Smooth muscle cell (in vitro differentiated cells): Measurements from ENCODE around the gene KAT2B. TPM values are rescaled to one million over a fixed set of nuclear protein-coding genes. Genes with fewer than 3 reads are reported as not detected.

Source experiments
- DNase-seq: peaks from one replicate; lab custom pipeline; 2025; ENCODE audit not compliant: unreplicated experiment; lab: John Stamatoyannopoulos, UW
- H2AFZ ChIP-seq: fragments of 200-600 bp; sonication (generic); 2 replicates; pipeline ENCODE4 v1.6.0; 2016; ENCODE audit warnings: antibody characterized with exemption, low read depth, mild to moderate bottlenecking
- H3F3A ChIP-seq: fragments of 200-600 bp; sonication (generic); 2 replicates; pipeline ENCODE4 v1.6.0; 2017; ENCODE audit warnings: antibody characterized with exemption, low read depth
- H3K27ac ChIP-seq: fragments of 200-600 bp; sonication (generic); 2 replicates; pipeline ENCODE4 v1.5.1; 2016; ENCODE audit warnings: low read depth, mild to moderate bottlenecking
- H3K27me3 ChIP-seq: fragments of 200-600 bp; sonication (generic); 2 replicates; pipeline ENCODE4 v1.6.1; 2016; ENCODE audit warnings: low read depth, mild to moderate bottlenecking
- H3K36me3 ChIP-seq: fragments of 200-600 bp; sonication (generic); 2 replicates; pipeline ENCODE4 v1.5.1; 2016; ENCODE audit warnings: low read depth
- H3K4me1 ChIP-seq: fragments of 200-600 bp; sonication (generic); 2 replicates; pipeline ENCODE4 v1.5.1; 2016; ENCODE audit warnings: low read depth
- H3K4me2 ChIP-seq: fragments of 200-600 bp; sonication (generic); 2 replicates; pipeline ENCODE4 v1.6.0; 2016; ENCODE audit warnings: mild to moderate bottlenecking
- H3K4me3 ChIP-seq: fragments of 200-600 bp; sonication (generic); 2 replicates; pipeline ENCODE4 v1.5.1; 2016; ENCODE audit warnings: mild to moderate bottlenecking
- H3K79me2 ChIP-seq: fragments of 200-600 bp; sonication (generic); 2 replicates; pipeline ENCODE4 v1.6.0; 2016; ENCODE audit warnings: low read depth, mild to moderate bottlenecking
- H3K9ac ChIP-seq: fragments of 200-600 bp; sonication (generic); 2 replicates; pipeline ENCODE4 v1.6.0; 2016; ENCODE audit warnings: low read depth
- H3K9me3 ChIP-seq: fragments of 200-600 bp; sonication (generic); replicated peaks from 2 replicates; pipeline ENCODE4 v1.5.1; 2016; ENCODE audit warnings: low read depth
- H4K20me1 ChIP-seq: fragments of 200-600 bp; sonication (generic); 2 replicates; pipeline ENCODE4 v1.6.0; 2016; ENCODE audit warnings: low read depth
- WGBS: methylation state at CpG from one replicate; pipeline ENCODE4 v1.1.7; 2016; ENCODE audit warnings: low lambda C conversion rate; 5-methylcytosine and 5-hydroxymethylcytosine counted together
- polyA plus RNA-seq: library from polyadenylated mRNA; unstranded; fragments of >200 nt; fragmentation: Nextera tagmentation; extraction: Ambion mirVana; gene quantifications from 2 replicates; pipeline ENCODE4 v1.2.1, GENCODE V29; 2016
- total RNA-seq: library from RNA; depleted of rRNA; stranded (reverse); fragments of >200 nt; gene quantifications from 2 replicates; pipeline ENCODE4 v1.2.3, GENCODE V29; 2014
- TF ChIP-seq, protein P1 (sequence below): fragments of 200-600 bp; sonication (generic); IDR thresholded peaks from 2 replicates; pipeline ENCODE4 v1.5.1; 2017; ENCODE audit warnings: borderline replicate concordance, mild to moderate bottlenecking, antibody characterized with exemption; ENCODE audit not compliant: insufficient read depth, poor library complexity, severe bottlenecking

KAT2B gene
- total and polyA plus RNA-seq, 2 experiments from 2014 or later: 1.1 to 6.5 TPM

DNA sequence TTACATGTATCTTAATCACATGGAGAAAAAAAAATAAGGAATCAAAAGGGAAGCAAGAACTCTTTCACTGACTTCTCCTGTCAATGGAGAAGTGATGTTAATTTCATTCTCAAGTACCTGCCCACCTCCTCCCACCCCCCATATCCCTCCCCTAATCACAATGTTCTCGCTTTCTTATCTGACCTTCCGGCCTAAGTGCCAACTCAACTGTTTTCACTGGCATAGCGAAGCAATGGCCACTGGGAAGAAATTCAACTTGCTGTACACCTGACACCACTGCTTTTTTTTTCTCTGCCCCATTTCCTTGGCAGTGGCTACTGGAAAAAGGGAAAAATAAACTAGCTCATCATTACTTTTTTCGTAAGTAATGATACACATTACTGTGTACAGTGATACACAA lies 142.0 kb downstream of the KAT2B start:
- peaks cover 14% of the 10 kb centered on the region for H3K4me1 ChIP-seq
- 97% methylated on average over 4 of the region's 4 CpGs for WGBS
- no peak overlapping the region for H3K4me3 ChIP-seq
- no peak for DNase-seq
- H3K79me2 ChIP-seq: peaks cover 11% of the 10 kb centered on the region
- TF ChIP-seq, protein P1, sequence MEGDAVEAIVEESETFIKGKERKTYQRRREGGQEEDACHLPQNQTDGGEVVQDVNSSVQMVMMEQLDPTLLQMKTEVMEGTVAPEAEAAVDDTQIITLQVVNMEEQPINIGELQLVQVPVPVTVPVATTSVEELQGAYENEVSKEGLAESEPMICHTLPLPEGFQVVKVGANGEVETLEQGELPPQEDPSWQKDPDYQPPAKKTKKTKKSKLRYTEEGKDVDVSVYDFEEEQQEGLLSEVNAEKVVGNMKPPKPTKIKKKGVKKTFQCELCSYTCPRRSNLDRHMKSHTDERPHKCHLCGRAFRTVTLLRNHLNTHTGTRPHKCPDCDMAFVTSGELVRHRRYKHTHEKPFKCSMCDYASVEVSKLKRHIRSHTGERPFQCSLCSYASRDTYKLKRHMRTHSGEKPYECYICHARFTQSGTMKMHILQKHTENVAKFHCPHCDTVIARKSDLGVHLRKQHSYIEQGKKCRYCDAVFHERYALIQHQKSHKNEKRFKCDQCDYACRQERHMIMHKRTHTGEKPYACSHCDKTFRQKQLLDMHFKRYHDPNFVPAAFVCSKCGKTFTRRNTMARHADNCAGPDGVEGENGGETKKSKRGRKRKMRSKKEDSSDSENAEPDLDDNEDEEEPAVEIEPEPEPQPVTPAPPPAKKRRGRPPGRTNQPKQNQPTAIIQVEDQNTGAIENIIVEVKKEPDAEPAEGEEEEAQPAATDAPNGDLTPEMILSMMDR: no peak
- H4K20me1 ChIP-seq: no peaks in the 10 kb centered on the region
- no peak overlapping the region for H2AFZ ChIP-seq
- no peak overlapping the region for H3K27ac ChIP-seq
- H3K27me3 ChIP-seq: no peaks in the 10 kb centered on the region
- no peak overlapping the region for H3K4me2 ChIP-seq
- H3K9me3 ChIP-seq: no peaks in the 10 kb centered on the region
- no peak overlapping the region for H3K9ac ChIP-seq
- H3F3A ChIP-seq: no peaks in the 10 kb centered on the region
- H3K36me3 ChIP-seq: no peaks in the 10 kb centered on the region

DNA sequence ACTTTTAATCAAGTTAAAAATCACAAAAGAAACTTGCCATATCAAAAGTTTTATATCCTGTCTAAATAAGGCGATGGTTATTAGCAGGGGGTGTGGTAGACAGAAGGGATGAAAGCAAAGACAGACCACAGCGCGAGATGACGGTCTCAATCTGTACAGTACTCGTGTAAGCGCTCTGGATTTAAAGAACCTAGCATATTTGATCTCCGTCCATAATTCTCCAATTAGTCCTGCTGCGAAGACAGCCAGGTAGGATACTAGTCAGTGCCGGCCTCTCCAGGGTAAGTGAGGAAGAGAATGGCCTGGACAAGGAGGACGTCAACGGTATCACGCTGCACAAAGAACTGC lies 145.1 kb downstream of the KAT2B start:
- TF ChIP-seq, protein P1: no peak
- Histone ChIP-seq H3K4me1 (peaks cover 17% of the 10 kb centered on the region), H2AFZ (peak overlapping the region; percentile 98), H3K27ac (no peak overlapping the region), H3K9me3 (no peaks in the 10 kb centered on the region), H3K36me3 (no peaks in the 10 kb centered on the region), H3F3A (no peaks in the 10 kb centered on the region), H3K9ac (peak overlapping the region; percentile 59), H3K27me3 (no peaks in the 10 kb centered on the region), H3K79me2 (peaks cover 11% of the 10 kb centered on the region), H4K20me1 (no peaks in the 10 kb centered on the region), H3K4me3 (peak overlapping the region; percentile 76), H3K4me2 (peak overlapping the region; percentile 94)
- no peak for DNase-seq
- WGBS: under 1% methylated on average over 12 of the region's 12 CpGs

DNA sequence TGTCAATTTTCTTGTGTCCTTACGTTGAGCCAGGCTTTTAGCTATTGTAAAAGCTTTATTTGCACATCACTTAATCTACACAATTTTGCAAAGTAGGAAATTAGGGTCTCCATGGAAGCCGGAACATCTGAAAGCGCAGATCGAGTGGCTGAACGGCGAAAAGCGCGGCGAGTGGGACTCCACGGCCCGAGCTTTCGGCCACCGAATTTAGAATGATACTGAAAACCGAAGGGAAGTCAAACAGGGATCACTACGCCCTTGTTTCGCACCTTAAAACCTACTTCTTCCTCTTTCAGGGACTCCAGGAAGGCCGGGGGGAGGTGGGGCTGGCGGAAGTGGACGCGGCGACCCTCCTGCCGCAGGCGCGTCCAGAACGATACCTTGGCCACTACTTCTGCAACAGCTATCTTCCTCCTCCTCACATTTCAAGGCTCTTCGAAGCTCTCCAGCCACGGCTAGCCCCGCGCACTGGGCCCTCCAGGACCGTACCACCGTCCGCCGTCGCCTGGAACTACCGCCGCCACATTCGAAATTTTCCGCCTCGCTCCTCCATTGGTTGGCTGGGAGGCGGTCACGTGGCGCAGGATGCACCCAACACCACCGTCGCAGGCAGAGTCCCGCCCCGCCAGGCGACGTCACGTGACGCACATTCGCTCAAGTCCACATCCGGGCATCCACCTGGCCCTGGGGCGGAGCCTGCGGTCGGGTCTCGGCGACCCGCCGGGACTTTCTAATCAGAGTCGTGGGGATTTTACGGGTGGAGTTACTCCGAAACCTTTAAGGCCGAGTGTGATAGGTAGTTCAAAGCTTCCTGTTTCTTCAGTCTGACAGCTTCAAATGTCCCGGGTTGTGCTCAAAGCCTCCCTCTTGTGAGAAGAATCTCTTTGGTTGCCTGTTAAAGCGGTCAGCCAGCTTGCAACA lies 145.7 kb downstream of the KAT2B start, which contains the start of gene SGO1:
Gene SGO1 (minus strand): TSS at position 528 of the 921 bp plus-strand sequence. CDS start 2,179 bp downstream, outside the sequence.
- Histone ChIP-seq H4K20me1 (no peaks in the 10 kb centered on the region), H3K4me3 (peak within 1 kb of the TSS; percentile 76), H3K9ac (peak within 1 kb of the TSS; percentile 92), H3K4me1 (peaks cover 17% of the 10 kb centered on the region), H3K79me2 (peaks cover 11% of the 10 kb centered on the region), H3K36me3 (no peaks in the 10 kb centered on the region), H3K4me2 (peak within 1 kb of the TSS; percentile 96), H3K27me3 (no peaks in the 10 kb centered on the region), H3K27ac (peak within 1 kb of the TSS; percentile 91), H2AFZ (peak within 1 kb of the TSS; percentile 98), H3F3A (no peaks in the 10 kb centered on the region), H3K9me3 (no peaks in the 10 kb centered on the region)
- peak; percentile 89 for DNase-seq
- TF ChIP-seq, protein P1: no peak
- whole genome bisulfite sequencing: under 1% methylated on average over 65 of the region's 65 CpGs
